Uterus (tissue), 4 donors: ENCODE measurements around the gene ZDHHC7. TPM values are rescaled to one million over a fixed set of nuclear protein-coding genes. Genes with fewer than 3 reads are reported as not detected.
A peak's percentile ranks its signal among the peaks of the same experiment; 100 is the strongest.

Experiments
- DNase-seq, 2 donors: peaks; one replicate each; pipeline ENCODE4 v3.0.0-alpha.2; 2019 to 2020
- H3K27ac ChIP-seq, 2 donors: fragments of 200-600 bp; sonication (generic); 1 replicate in 1 of 2; 2 replicates in 1 of 2; pipeline ENCODE4 v1.5.1; 2016 to 2018
- H3K27me3 ChIP-seq, 2 donors: fragments of 200-600 bp; sonication (generic); one replicate each; pipeline ENCODE4 v1.5.1; 2018 to 2019; ENCODE audit warnings: control low read depth in 1 of 2
- H3K36me3 ChIP-seq, 2 donors: fragments of 200-600 bp; sonication (generic); one replicate each; pipeline ENCODE4 v1.5.1; 2019; ENCODE audit warnings: control low read depth in 1 of 2
- H3K4me1 ChIP-seq, 2 donors: fragments of 200-600 bp; sonication (generic); one replicate each; pipeline ENCODE4 v1.5.1; 2018 to 2019; ENCODE audit warnings: control low read depth in 1 of 2
- H3K4me3 ChIP-seq, 2 donors: fragments of 200-600 bp; sonication (generic); 1 replicate in 1 of 2; 2 replicates in 1 of 2; pipeline ENCODE4 v1.5.1; 2018 to 2019; ENCODE audit warnings: mild to moderate bottlenecking in 1 of 2
- H3K9me3 ChIP-seq, 2 donors: fragments of 200-600 bp; sonication (generic); one replicate each; pipeline ENCODE4 v1.5.1; 2019; ENCODE audit warnings: control low read depth in 1 of 2
- CTCF ChIP-seq, 4 experiments: fragments of 200-600 bp in 2 of 4; fragments of 450-650 bp in 2 of 4; sonication (generic) in 2 of 4; IDR thresholded peaks; one replicate each; pipeline ENCODE4 v1.5.1; 2016 to 2019; ENCODE audit warnings: antibody characterized with exemption in 4 of 4, mild to moderate bottlenecking in 2 of 4, moderate library complexity in 1 of 4
- POLR2A ChIP-seq, 2 donors: fragments of 450-650 bp; IDR thresholded peaks; one replicate each; pipeline ENCODE4 v1.6.1; 2016; ENCODE audit warnings: antibody characterized with exemption in 2 of 2, mild to moderate bottlenecking in 1 of 2, moderate library complexity in 1 of 2
- intact Hi-C: fragments of 100-400 bp; cut with DNase I; formaldehyde crosslinking; loops from one replicate; pipeline ENCODE4 v1.15.1; 2023; ENCODE audit warnings: low total_unique reads
- total RNA-seq, 4 donors: library from RNA; depleted of rRNA in 3 of 4; stranded (reverse); fragments of >200 nt in 3 of 4; gene quantifications; one replicate each; pipeline versions ENCODE4 v1.1.0 to v1.2.4, GENCODE V29; 2014 to 2023
- donor health status: DM: yes; HTN: yes; CAD: no.

The ZDHHC7 gene
- total RNA-seq, 4 donors from 2014 or later = 16.5 to 50.2 (median 39.1) TPM

- TF ChIP-seq CTCF (IDR thresholded peaks at IDR 0.05) = no peak
- no peak for TF ChIP-seq POLR2A (IDR thresholded peaks at IDR 0.05)
- Histone ChIP-seq H3K9me3 (no peaks in the 10 kb centered on the region), H3K4me3 (no peak overlapping the region), H3K27ac (no peak overlapping the region), H3K4me1 (peaks cover 0 to 9% of the 10 kb centered on the region in 2 donors), H3K36me3 (no peaks in the 10 kb centered on the region), H3K27me3 (no peaks in the 10 kb centered on the region)
- intact Hi-C loops = no loop called here
- no peak for DNase-seq
Observed at GRCh38 chr16:84926462-84926861, 84.9 kb downstream of the ZDHHC7 start.

DNA sequence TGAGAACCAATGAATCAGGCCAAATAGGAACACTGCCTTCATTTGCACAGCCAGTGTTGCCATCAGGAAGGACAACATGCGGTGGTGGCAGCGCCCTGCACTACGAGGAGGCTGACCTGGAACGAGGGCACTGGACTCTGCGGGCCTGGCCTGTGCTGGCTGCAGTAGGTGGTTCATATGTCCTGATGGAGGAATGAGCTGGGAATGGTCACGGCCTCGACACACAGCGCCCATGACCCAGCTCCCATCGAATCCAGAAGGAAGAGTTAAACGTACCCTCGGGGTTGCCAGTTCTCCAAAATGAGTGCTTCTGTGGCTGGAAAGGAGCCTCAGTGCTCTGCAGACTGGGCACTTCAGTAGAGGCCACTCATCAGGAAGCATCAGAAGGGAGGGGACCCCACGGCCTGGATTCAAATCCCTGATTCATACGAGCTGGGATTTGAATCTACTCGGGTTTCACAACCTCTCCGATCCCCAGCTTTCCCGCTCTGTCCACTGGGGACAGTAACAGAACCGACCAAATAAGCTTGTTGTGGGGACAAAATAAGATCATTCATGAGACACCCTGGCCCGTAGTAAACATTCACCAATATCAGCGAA, 85.5 kb downstream of the ZDHHC7 start:
- no peaks in the 10 kb centered on the region for H3K27me3 ChIP-seq
- TF ChIP-seq CTCF (IDR thresholded peaks at IDR 0.05) = no peak
- no peak for TF ChIP-seq POLR2A (IDR thresholded peaks at IDR 0.05)
- peak overlapping the region in 1 of 2 donors; percentile 46 for H3K27ac ChIP-seq
- peaks cover 0 to 9% of the 10 kb centered on the region in 2 donors for H3K4me1 ChIP-seq
- H3K36me3 ChIP-seq = no peaks in the 10 kb centered on the region
- intact Hi-C loops = no loop called here
- no peaks in the 10 kb centered on the region for H3K9me3 ChIP-seq
- DNase-seq = peak in 1 of 2 donors; percentile 18
- H3K4me3 ChIP-seq = no peak overlapping the region

DNA sequence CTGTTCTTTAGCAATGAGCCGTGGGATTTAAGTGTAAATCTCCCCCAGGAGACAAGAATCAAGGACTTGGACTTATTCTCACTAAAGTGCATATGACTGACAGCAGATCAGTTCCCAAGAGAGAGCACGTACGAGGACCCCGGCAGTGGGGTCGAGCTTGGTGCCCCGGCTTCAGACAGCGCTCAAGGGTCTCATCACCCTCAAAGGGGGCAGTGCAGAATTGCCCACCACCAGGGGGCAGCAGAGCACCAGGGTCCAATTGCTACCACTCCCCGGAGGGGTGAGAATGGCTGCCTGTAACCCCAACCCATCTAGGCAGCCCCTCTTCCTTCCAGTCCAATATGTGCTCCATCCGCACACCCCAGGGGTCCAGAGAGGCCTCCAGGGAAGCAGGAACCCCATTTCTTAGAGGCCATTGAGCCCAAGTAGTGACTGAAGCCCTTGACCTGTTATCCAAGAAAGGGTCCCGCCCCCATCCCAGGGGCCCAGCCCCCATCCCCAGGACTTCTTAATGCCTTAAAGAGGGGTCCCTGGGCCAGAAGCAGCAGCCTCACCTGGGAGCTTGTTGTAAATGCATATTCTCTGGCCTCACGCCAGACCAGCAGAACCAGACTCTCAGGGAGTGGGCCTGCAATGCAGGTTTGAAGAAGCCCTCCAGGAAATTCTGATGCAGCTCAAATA, 86.1 kb downstream of the ZDHHC7 start:
- Histone ChIP-seq H3K4me3 (no peak overlapping the region), H3K27me3 (no peaks in the 10 kb centered on the region), H3K9me3 (no peaks in the 10 kb centered on the region), H3K4me1 (peaks cover 0 to 9% of the 10 kb centered on the region in 2 donors), H3K36me3 (no peaks in the 10 kb centered on the region), H3K27ac (peak overlapping the region; percentile 46 to 65)
- peak in 1 of 2 donors; percentile 65 for DNase-seq
- TF ChIP-seq CTCF (IDR thresholded peaks at IDR 0.05) (peak; percentile 52 to 58 (median 55)), POLR2A (IDR thresholded peaks at IDR 0.05) (no peak)
- intact Hi-C loops = no loop called here

DNA sequence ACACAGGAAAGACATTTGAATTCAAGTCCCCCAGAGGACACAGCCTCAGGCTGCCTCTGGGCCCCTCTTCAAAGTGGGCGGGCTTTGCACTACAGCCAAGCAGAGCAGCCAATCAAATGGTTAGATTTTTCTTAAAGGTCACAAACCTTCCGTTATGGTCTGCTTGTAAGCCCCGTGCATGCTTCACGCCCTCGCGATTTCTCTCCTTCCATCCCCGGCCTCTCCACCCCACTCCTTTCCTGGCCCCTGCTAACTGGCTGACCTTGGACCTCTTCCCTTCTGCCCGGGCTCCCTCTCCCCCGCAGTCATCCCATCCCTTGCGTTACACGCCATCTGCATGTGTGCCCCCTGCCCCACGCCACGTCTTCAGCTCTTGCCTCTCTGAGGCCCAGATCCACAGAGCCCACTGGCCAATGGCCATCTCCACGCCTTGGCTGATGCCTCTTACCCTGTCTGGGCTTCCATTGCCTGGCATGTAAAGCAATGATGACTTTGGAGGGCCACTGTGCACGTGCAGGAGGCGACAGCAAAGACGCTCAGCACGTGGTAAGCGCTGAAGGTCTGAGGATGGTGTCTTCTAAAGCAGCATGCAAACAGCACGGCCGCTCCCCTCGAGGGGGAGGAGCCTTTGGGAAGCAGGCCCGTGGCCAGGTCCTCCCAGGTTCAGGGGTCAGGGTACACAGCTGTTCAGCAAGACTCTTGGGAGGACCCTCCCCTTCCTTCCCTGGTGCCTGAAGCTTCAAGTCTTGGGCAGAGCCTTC, 86.8 kb downstream of the ZDHHC7 start:
- peak in 1 of 2 donors; percentile 90 for DNase-seq
- H3K27ac ChIP-seq = peak overlapping the region; percentile 65 to 72
- H3K9me3 ChIP-seq = no peaks in the 10 kb centered on the region
- no peaks in the 10 kb centered on the region for H3K36me3 ChIP-seq
- TF ChIP-seq CTCF (IDR thresholded peaks at IDR 0.05) (no peak), POLR2A (IDR thresholded peaks at IDR 0.05) (no peak)
- peaks cover 0 to 9% of the 10 kb centered on the region in 2 donors for H3K4me1 ChIP-seq
- H3K4me3 ChIP-seq = no peak overlapping the region
- intact Hi-C loops = no loop called here
- H3K27me3 ChIP-seq = no peaks in the 10 kb centered on the region

Other genes starting within 250 kb of the ZDHHC7 start
- 100 to 1,000 TPM; 108 to 441 (median 190) TPM for gene CRISPLD2, start 191.6 kb downstream of the ZDHHC7 start, total RNA-seq
- 10 to 100 TPM in 1 of 4 donors, 1 to 10 TPM in 3; 4.7 to 17.3 (median 9.4) TPM for gene KIAA0513, start 16.3 kb upstream of the ZDHHC7 start, total RNA-seq
- gene CIBAR2, start 100.9 kb upstream of the ZDHHC7 start, total RNA-seq = 1 to 10 TPM in 1 of 4 donors, not detected in 3; 2.4 TPM